ENCODE measurements around the gene GAS5. TPM values are rescaled to one million over a fixed set of nuclear protein-coding genes. Genes with fewer than 3 reads are reported as not detected.
A peak's percentile ranks its signal among the peaks of the same experiment; 100 is the strongest.
"Not testable (repeated sequence)": the region's sequence is repeated elsewhere in the genome, so short reads cannot be mapped to it uniquely, and the experiment has no call there.

The GAS5 gene
- total RNA-seq, 1 donor from 2014 or later = 631 TPM

DNA sequence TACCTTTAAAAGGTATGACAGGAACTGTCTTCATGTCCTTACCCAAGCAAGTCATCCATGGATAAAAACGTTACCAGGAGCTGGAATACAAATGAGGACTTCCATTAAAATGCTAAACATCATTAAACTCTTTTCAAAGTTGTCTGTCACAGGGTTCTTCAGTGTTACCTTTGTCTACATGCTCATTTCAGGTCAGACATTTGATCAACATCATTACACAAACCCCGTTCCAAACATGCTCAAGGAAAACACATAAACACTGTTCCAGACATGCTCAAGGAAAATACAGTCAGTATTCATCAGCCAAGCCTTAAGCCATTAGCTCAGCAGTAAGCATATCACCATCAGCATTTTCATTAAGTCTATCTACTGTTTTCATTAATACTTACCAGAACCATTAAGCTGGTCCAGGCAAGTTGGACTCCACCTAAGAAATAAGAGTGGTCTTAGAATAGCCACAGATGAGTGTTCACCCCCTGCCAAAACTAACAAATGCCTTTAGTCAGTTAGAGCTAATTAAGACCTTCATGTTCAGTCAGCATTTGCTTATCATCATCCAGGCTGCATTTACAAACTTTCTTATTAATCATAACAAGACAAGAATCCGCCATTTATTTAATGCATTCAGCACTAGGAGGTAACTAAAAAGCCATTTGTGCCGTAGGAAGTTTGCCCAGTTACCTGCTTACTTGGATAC, 2.2 kb downstream of the GAS5 start:
- TF ChIP-seq, protein P1, sequence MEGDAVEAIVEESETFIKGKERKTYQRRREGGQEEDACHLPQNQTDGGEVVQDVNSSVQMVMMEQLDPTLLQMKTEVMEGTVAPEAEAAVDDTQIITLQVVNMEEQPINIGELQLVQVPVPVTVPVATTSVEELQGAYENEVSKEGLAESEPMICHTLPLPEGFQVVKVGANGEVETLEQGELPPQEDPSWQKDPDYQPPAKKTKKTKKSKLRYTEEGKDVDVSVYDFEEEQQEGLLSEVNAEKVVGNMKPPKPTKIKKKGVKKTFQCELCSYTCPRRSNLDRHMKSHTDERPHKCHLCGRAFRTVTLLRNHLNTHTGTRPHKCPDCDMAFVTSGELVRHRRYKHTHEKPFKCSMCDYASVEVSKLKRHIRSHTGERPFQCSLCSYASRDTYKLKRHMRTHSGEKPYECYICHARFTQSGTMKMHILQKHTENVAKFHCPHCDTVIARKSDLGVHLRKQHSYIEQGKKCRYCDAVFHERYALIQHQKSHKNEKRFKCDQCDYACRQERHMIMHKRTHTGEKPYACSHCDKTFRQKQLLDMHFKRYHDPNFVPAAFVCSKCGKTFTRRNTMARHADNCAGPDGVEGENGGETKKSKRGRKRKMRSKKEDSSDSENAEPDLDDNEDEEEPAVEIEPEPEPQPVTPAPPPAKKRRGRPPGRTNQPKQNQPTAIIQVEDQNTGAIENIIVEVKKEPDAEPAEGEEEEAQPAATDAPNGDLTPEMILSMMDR (IDR thresholded peaks at IDR 0.05; ENCODE audit: unreplicated experiment) = no peak
- no peak for DNase-seq (ENCODE audit: low spot score in 2 of 2, unreplicated experiment in 2 of 2)
- H3K4me3 Mint-ChIP-seq = peak overlapping the region; percentile 99
- H3K27me3 Mint-ChIP-seq (ENCODE audit: low read depth) = no peaks in the 10 kb centered on the region
- peaks cover 38% of the 10 kb centered on the region for H3K4me1 Mint-ChIP-seq
- H3K36me3 Mint-ChIP-seq = peaks cover 38% of the 10 kb centered on the region
- H3K27ac Mint-ChIP-seq = peak overlapping the region; percentile 99
- H3K9me3 Mint-ChIP-seq = no peaks in the 10 kb centered on the region

DNA sequence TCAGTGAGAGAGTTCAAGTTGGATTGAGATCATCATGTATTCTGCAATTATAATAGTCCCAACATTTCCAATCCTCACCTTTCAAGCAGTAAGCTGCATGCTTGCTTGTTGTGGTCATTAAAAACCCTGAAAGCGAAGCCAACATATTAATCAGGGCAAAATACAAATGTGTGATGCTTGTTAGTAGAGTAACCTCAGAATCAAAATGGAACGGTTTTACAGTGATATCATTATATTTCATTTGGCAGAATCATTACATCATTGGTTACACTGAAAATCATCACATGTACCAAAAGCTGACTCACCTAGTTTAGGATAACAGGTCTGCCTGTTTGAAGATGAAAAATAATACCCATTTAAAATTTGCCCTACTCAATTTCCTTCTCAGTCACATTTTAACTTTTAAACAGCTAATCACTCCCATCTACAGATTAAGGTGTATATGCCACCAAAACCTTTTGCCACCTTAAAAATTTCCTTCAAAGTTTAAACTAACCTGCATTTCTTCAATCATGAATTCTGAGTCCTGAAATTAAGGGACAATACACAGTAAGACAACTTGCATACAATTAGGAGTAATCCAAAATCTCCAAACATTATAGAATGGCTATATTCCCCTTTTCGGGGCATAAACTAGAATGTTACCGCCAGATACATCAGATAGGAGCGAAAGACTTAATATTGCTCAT, 3.5 kb downstream of the GAS5 start:
- Mint-ChIP-seq H3K27ac (peak overlapping the region; percentile 99), H3K4me1 (peaks cover 36% of the 10 kb centered on the region)

DNA sequence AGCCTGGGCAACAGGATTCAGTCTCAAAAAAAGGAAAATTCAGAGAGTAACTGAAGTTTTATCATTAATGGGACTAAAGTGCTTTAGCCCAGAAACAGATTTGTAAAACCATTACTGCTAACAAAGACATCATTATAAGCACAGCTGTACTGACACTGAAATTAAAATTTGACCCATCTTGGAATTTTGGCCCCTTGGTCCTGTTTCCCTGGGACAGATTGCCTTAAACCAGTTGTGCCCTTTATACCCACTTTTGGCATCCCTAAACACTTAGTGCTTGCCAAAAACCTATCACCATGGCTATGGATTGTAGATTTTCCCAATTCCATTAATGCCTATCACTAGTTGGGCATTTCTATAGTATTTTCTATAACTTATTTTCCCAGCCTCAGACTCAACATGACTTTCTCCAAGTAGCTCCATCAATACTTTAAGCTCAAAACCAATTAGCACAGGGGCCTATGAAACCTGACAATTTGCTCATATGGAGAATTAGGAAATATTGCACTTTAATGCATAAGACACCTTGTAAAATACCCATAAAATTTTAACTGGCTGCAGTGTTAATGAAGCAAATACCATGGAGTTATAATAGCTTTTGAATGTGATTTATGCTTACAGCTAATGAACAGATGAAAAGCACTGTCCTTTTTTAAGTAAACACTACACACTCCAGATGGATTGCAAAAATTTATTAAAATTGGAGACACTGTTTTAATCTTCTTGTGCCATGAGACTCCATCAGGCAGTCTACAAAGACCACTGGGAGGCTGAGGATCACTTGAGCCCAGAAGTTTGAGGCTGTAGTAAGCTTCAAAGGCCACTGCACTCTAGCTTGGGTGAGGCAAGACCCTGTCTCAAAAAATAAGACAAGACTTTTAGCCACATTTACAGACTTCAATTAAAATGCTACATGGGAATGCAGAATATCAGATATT, 4.3 kb downstream of the GAS5 start:
- Mint-ChIP-seq H3K9me3 (no peaks in the 10 kb centered on the region), H3K36me3 (peaks cover 39% of the 10 kb centered on the region), H3K27ac (peak overlapping the region; percentile 47), H3K4me3 (no peak overlapping the region), H3K4me1 (peaks cover 28% of the 10 kb centered on the region), H3K27me3 (ENCODE audit: low read depth) (no peaks in the 10 kb centered on the region)
- TF ChIP-seq, protein P1 (IDR thresholded peaks at IDR 0.05; ENCODE audit: unreplicated experiment) = no peak
- DNase-seq (ENCODE audit: low spot score in 2 of 2, unreplicated experiment in 2 of 2) = no peak

More for the DNA sequence above, 3.5 kb downstream of the GAS5 start:
- DNase-seq (ENCODE audit: low spot score in 2 of 2, unreplicated experiment in 2 of 2) = no peak
- Mint-ChIP-seq H3K9me3 (no peaks in the 10 kb centered on the region), H3K27me3 (ENCODE audit: low read depth) (no peaks in the 10 kb centered on the region), H3K4me3 (peak overlapping the region; percentile 99), H3K36me3 (peaks cover 39% of the 10 kb centered on the region)
- TF ChIP-seq, protein P1 (IDR thresholded peaks at IDR 0.05; ENCODE audit: unreplicated experiment) = no peak

DNA sequence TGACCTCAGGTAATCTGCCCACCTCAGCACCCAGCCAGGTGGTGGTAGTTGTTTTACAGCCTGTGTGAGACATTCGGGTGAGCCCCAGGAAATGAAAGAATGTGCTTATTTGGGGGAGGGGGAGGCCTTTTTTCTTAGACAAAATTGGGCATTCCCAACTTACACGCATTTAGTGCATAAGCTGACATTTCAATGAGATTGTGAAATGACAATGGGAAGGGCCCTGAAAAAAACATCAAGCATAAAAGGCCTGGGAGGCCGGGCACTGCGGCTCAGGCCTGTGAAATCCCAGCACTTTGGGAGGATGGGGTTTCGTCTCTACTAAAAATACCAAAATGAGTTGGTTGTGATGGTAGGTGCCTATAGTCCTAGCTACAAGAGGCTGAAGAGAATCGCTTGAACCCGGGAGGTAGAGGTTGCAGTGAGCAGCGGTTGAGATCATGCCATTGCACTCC, 5.0 kb downstream of the GAS5 start:
- DNase-seq (ENCODE audit: low spot score in 2 of 2, unreplicated experiment in 2 of 2) = no peak
- H3K36me3 Mint-ChIP-seq = peaks cover 43% of the 10 kb centered on the region

DNA sequence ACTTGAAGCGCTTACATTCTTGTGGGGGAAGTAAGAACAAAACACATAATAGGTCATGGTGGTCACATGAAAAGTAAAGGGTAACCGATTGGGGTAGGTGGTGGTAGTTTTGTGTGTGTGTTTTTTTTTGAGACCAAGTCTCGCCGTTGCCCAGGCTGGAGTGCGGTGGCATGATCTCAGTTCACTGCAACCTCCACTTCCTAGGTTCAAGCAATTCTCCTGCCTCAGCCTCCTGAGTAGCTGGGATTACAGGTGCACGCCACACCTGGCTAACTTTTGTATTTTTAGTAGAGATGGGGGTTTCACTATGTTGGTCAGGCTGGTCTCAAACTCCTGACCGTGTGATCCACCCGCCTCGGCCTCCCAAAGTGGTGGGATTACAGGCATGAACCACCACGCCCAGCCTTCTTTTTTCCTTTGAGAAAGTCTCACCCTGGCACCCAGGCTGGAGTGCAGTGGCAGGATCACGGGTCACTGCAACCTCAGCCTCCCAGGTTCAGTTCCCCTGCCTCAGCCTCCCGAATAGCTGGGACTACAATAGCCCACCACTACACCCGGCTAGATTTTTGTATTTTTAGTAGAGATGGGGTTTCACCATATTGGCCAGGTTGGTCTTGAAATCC, 5.5 kb downstream of the GAS5 start:
- not testable (repeated sequence) for H3K27me3 Mint-ChIP-seq (ENCODE audit: low read depth); H3K27ac Mint-ChIP-seq; H3K9me3 Mint-ChIP-seq; H3K4me3 Mint-ChIP-seq; DNase-seq (ENCODE audit: low spot score in 2 of 2, unreplicated experiment in 2 of 2)
- Mint-ChIP-seq H3K36me3 (peaks cover 45% of the 10 kb centered on the region), H3K4me1 (peaks cover 28% of the 10 kb centered on the region)

More for the DNA sequence above, 5.0 kb downstream of the GAS5 start:
- H3K27ac Mint-ChIP-seq = no peak overlapping the region
- no peak overlapping the region for H3K4me3 Mint-ChIP-seq
- H3K27me3 Mint-ChIP-seq (ENCODE audit: low read depth) = no peaks in the 10 kb centered on the region
- H3K9me3 Mint-ChIP-seq = no peaks in the 10 kb centered on the region
- peaks cover 28% of the 10 kb centered on the region for H3K4me1 Mint-ChIP-seq
- TF ChIP-seq, protein P1 (IDR thresholded peaks at IDR 0.05; ENCODE audit: unreplicated experiment) = no peak
